Common myeloid progenitor, CD34-positive (primary cell): ENCODE data around the gene DMAP1.

Experiments
- CTCF ChIA-PET: fragments of 350-600 bp; sonication (Branson Sonifier 250); formaldehyde crosslinking; loops from one replicate; lab custom pipeline; 2021; ENCODE audit warnings: antibody characterized with exemption; lab: Charles Lee
- POLR2A ChIA-PET: fragments of 350-600 bp; sonication (Branson Sonifier 250); formaldehyde crosslinking; loops from one replicate; lab custom pipeline; 2021; ENCODE audit warnings: antibody characterized with exemption; lab: Charles Lee
- DNase-seq, 3 donors: peaks; one replicate each; pipeline versions ENCODE4 v3.0.0 to v3.0.0-alpha.2; 2013
- H3K27ac ChIP-seq, 2 experiments: 1 replicate in 1 of 2; 2 replicates in 1 of 2; pipeline ENCODE4 v1.7.0; 2013; ENCODE audit warnings: inconsistent platforms in 2 of 2, low read length in 2 of 2, mild to moderate bottlenecking in 2 of 2, low read depth in 1 of 2, moderate library complexity in 1 of 2; ENCODE audit not compliant: severe bottlenecking in 2 of 2, insufficient read depth in 1 of 2, poor library complexity in 1 of 2
- H3K27me3 ChIP-seq, 5 experiments: replicated peaks in 2 of 5; 1 replicate in 3 of 5; 2 replicates in 2 of 5; pipeline versions ENCODE4 v1.6.1 to v1.7.0; 2013; ENCODE audit warnings: low read length in 4 of 5, mild to moderate bottlenecking in 2 of 5, moderate library complexity in 2 of 5, inconsistent platforms in 1 of 5; ENCODE audit not compliant: insufficient read depth in 5 of 5, control insufficient read depth in 4 of 5
- H3K36me3 ChIP-seq, 4 experiments: 1 replicate in 2 of 4; 2 replicates in 2 of 4; pipeline versions ENCODE4 v1.6.1 to v1.7.0; 2013; ENCODE audit warnings: low read length in 3 of 4, control low read depth in 1 of 4, mild to moderate bottlenecking in 1 of 4; ENCODE audit not compliant: control insufficient read depth in 4 of 4, insufficient read depth in 4 of 4
- H3K4me1 ChIP-seq, 4 experiments: 1 replicate in 3 of 4; 2 replicates in 1 of 4; pipeline versions ENCODE4 v1.6.1 to v1.7.1; 2013; ENCODE audit warnings: low read length in 3 of 4, mild to moderate bottlenecking in 3 of 4, control low read depth in 1 of 4, inconsistent platforms in 1 of 4, moderate library complexity in 1 of 4; ENCODE audit not compliant: control insufficient read depth in 4 of 4, insufficient read depth in 4 of 4; ENCODE audit errors: control extremely low read depth in 1 of 4
- H3K4me3 ChIP-seq, 7 experiments: 1 replicate in 4 of 7; 2 replicates in 3 of 7; pipeline versions ENCODE4 v1.5.1 to v1.7.0; 2013; ENCODE audit warnings: mild to moderate bottlenecking in 7 of 7, low read length in 6 of 7, moderate library complexity in 6 of 7, inconsistent platforms in 2 of 7, low read depth in 2 of 7, control low read depth in 1 of 7; ENCODE audit not compliant: insufficient read depth in 4 of 7, control insufficient read depth in 1 of 7; ENCODE audit errors: extremely low read depth in 1 of 7
- H3K9me3 ChIP-seq, 5 experiments: 1 replicate in 4 of 5; 2 replicates in 1 of 5; pipeline versions ENCODE4 v1.6.1 to v1.7.1; 2013; ENCODE audit warnings: low read length in 4 of 5, mild to moderate bottlenecking in 2 of 5, inconsistent platforms in 1 of 5, low read depth in 1 of 5, moderate library complexity in 1 of 5; ENCODE audit not compliant: control insufficient read depth in 4 of 5, insufficient read depth in 2 of 5; ENCODE audit errors: control extremely low read depth in 1 of 5
- WGBS: methylation state at CpG from one replicate; pipeline ENCODE4 v1.1.5; 2013; ENCODE audit not compliant: insufficient coverage; 5-methylcytosine and 5-hydroxymethylcytosine counted together

The DMAP1 gene

DNA sequence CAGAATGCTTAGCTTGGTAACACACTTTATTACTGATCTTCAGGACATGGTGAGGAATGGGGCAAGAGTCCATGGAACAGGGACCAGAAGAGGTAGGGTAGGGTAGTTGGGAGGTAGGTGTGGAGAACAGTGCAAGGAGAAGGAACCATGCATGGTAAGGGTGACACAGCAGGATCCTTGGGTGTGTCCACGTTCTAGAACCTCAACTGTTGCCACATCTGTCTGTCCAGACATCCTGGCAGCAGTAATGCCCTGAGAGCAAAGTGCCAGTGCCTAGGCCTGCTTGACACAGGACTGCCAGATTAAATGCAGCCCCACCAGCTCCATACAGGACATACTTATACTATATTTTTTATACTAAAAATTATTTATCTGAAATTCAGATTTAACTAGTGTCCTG is 13.9 kb downstream of the DMAP1 start:
- Histone ChIP-seq H3K4me3 (no peak overlapping the region), H3K9me3 (no peaks in the 10 kb centered on the region), H3K4me1 (peaks cover 2 to 24% (median 18%) of the 10 kb centered on the region in 4 experiments), H3K27ac (no peak overlapping the region), H3K36me3 (peaks cover 3 to 32% (median 8%) of the 10 kb centered on the region in 4 experiments), H3K27me3 (no peaks in the 10 kb centered on the region)
- ChIA-PET POLR2A (no interaction called here), CTCF (interaction anchor here (0.9 to 3.2 kb wide), 5 partner anchors 9 to 37 kb away, joined by 3 to 13 read pairs (median 3); no protein-coding TSS in a partner anchor)
- peak in 2 of 3 donors; percentile 60 for DNase-seq
- 22% methylated on average over 1 of the region's 1 CpG for WGBS

- CTCF ChIA-PET, result interaction anchor here (1.1 to 1.7 kb wide), 5 partner anchors 10 to 24 kb away, joined by 3 to 4 read pairs (median 3); no protein-coding TSS in a partner anchor
- DNase-seq, result no peak
- H3K4me3 ChIP-seq, result no peak overlapping the region
- POLR2A ChIA-PET, result no interaction called here
- no peaks in the 10 kb centered on the region for H3K9me3 ChIP-seq
- no peaks in the 10 kb centered on the region for H3K27me3 ChIP-seq
- no peak overlapping the region for H3K27ac ChIP-seq
- H3K4me1 ChIP-seq, result peaks cover 2 to 14% (median 10%) of the 10 kb centered on the region in 4 experiments
- WGBS, result 93% methylated on average over 3 of the region's 13 CpGs
- H3K36me3 ChIP-seq, result peaks cover 3 to 27% (median 13%) of the 10 kb centered on the region in 4 experiments
Measured at GRCh38 chr1:44228218-44228617, 14.9 kb downstream of the DMAP1 start.

GRCh38 chr1:44229435-44230167 is 16.3 kb downstream of the DMAP1 start:
- H3K27me3 ChIP-seq, result no peaks in the 10 kb centered on the region
- no peak for DNase-seq
- CTCF ChIA-PET, result interaction anchor here (1.1 kb wide), 2 partner anchors 12 to 23 kb away, joined by 3 to 4 read pairs; no protein-coding TSS in a partner anchor
- H3K27ac ChIP-seq, result no peak overlapping the region
- H3K4me3 ChIP-seq, result no peak overlapping the region
- WGBS, result 94% methylated on average over 5 of the region's 16 CpGs
- peaks cover 0 to 5% (median 0%) of the 10 kb centered on the region in 4 experiments for H3K4me1 ChIP-seq
- POLR2A ChIA-PET, result no interaction called here
- peaks cover 3 to 27% (median 13%) of the 10 kb centered on the region in 4 experiments for H3K36me3 ChIP-seq
- H3K9me3 ChIP-seq, result no peaks in the 10 kb centered on the region

DNA sequence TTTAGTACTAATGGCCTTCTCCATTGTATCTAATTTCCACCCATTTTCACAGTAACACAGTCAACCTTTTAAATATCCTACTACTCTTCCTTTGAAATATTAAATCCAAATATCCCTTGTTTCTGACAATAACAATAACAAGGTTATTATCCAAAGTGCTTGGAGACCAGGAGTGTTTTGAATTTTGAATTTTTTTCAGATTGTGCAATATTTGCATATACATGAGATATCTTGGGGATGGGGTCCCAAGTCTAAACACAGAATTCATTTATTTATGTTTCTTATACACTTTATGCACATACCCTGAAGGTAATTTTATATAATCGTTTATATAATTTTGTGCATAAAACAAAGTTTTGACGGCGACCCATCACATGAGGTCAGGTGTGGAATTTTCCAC is 17.5 kb downstream of the DMAP1 start:
- no peak for DNase-seq

DNA sequence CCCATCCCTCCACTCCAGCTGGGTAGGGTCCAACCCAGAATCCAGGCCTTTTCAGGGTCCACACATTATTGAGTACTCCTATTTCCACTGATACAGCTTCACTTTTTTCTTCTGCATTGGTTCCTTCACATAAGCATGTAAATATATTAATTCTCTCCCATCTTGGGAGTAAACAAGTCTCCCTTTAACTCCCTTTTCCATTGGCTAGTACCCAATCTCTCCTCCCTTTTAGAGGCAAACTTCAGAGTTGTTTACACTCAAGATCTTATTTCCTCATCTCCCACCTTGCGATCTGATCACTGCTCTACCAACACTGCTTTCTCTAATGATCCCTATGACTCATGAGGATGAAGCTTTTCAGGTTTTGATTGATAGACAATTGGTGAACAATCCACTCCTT is 20.3 kb downstream of the DMAP1 start:
- no peak overlapping the region for H3K27ac ChIP-seq
- H3K27me3 ChIP-seq, result no peaks in the 10 kb centered on the region
- H3K4me1 ChIP-seq, result peaks cover 0 to 12% (median 9%) of the 10 kb centered on the region in 4 experiments
- peaks cover 3 to 29% (median 13%) of the 10 kb centered on the region in 4 experiments for H3K36me3 ChIP-seq
- WGBS, result no CpG with 5 or more reads among the region's 1 CpG
- ChIA-PET CTCF (interaction anchor here (10.0 kb wide), 1 partner anchor 15 kb away, joined by 140 read pairs; no protein-coding TSS in a partner anchor), POLR2A (no interaction called here)
- DNase-seq, result no peak
- no peaks in the 10 kb centered on the region for H3K9me3 ChIP-seq
- no peak overlapping the region for H3K4me3 ChIP-seq

More for the DNA sequence above, 17.5 kb downstream of the DMAP1 start:
- ChIA-PET POLR2A (no interaction called here), CTCF (no interaction called here)
- Histone ChIP-seq H3K4me1 (peaks cover 0 to 3% (median 0%) of the 10 kb centered on the region in 4 experiments), H3K9me3 (no peaks in the 10 kb centered on the region), H3K4me3 (no peak overlapping the region), H3K27me3 (no peaks in the 10 kb centered on the region), H3K36me3 (peaks cover 3 to 27% (median 13%) of the 10 kb centered on the region in 4 experiments), H3K27ac (no peak overlapping the region)
- 100% methylated on average over 2 of the region's 3 CpGs for WGBS

DNA sequence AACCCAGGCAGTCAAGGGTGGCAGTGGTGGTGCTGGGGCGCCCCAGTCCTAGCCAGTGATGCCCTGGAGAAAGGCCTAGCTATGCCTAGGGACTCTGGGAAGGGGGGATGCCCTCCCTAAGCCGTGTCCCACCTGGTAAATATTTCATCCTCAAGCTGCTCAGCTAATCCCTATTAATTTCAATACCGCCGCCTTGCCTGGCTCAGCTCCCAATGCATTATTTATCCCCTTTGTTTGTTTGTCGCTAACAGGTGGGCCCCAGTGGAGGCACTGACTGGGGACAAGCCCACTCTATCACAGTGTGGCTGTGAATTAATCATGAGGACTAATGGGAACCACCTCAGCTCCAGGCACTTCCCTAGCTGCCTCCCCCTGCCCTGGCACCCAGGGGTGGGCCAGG is 22.5 kb downstream of the DMAP1 start:
- DNase-seq, result no peak
- H3K36me3 ChIP-seq, result peaks cover 0 to 23% (median 14%) of the 10 kb centered on the region in 4 experiments
- H3K9me3 ChIP-seq, result no peaks in the 10 kb centered on the region
- H3K27me3 ChIP-seq, result no peaks in the 10 kb centered on the region
- POLR2A ChIA-PET, result interaction anchor here (0.6 kb wide), 1 partner anchor 326 kb away, joined by 5 read pairs; no protein-coding TSS in a partner anchor
- no peak overlapping the region for H3K27ac ChIP-seq
- no peak overlapping the region for H3K4me3 ChIP-seq
- CTCF ChIA-PET, result interaction anchor here (0.6 to 10.0 kb wide), 4 partner anchors 9 to 157 kb away, joined by 3 to 140 read pairs (median 8); no protein-coding TSS in a partner anchor
- peaks cover 0 to 28% (median 25%) of the 10 kb centered on the region in 4 experiments for H3K4me1 ChIP-seq
- 97% methylated on average over 5 of the region's 5 CpGs for WGBS
